ENCODE measurements around the gene NPHS1.
"Not testable (repeated sequence)": the region's sequence is repeated elsewhere in the genome, so short reads cannot be mapped to it uniquely, and the experiment has no call there.

Gene NPHS1

GRCh38 chr19:35805526-35806102 is 46.7 kb downstream of the NPHS1 start:
- in situ Hi-C loops (cut with HindIII; ENCODE audit: low sequenced_read_pairs): no loop called here
- TF ChIP-seq, protein P1, sequence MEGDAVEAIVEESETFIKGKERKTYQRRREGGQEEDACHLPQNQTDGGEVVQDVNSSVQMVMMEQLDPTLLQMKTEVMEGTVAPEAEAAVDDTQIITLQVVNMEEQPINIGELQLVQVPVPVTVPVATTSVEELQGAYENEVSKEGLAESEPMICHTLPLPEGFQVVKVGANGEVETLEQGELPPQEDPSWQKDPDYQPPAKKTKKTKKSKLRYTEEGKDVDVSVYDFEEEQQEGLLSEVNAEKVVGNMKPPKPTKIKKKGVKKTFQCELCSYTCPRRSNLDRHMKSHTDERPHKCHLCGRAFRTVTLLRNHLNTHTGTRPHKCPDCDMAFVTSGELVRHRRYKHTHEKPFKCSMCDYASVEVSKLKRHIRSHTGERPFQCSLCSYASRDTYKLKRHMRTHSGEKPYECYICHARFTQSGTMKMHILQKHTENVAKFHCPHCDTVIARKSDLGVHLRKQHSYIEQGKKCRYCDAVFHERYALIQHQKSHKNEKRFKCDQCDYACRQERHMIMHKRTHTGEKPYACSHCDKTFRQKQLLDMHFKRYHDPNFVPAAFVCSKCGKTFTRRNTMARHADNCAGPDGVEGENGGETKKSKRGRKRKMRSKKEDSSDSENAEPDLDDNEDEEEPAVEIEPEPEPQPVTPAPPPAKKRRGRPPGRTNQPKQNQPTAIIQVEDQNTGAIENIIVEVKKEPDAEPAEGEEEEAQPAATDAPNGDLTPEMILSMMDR (IDR thresholded peaks at IDR 0.05; ENCODE audit: low read depth, low read length): no peak
- DNase-seq (ENCODE audit: low read depth, low spot score): no peak
- H3K4me3 ChIP-seq (ENCODE audit: low read depth, low read length): no peak overlapping the region

DNA sequence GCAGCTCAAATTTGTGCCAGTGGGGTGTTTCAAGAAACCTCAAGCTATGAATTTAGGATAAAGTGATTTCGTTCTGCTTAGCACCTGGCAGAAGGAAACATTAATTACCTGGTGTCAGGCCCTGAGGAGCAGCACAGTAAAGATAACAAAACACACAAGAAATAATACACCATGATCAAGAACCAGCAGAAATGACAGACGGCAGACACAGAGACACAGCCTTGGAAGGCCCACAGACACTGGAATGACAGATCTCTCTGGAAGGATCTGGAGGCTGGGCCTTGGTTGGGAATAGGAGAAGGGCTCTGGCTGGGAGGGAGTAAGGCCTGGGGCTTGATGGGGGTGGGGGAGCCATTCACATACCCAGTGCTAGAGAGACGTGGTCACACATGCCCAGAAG is 50.5 kb downstream of the NPHS1 start:
- TF ChIP-seq, protein P1 (IDR thresholded peaks at IDR 0.05; ENCODE audit: low read depth, low read length): no peak
- no peak for DNase-seq (ENCODE audit: low read depth, low spot score)
- no peak overlapping the region for H3K4me3 ChIP-seq (ENCODE audit: low read depth, low read length)
- in situ Hi-C loops (cut with HindIII; ENCODE audit: low sequenced_read_pairs): no loop called here

DNA sequence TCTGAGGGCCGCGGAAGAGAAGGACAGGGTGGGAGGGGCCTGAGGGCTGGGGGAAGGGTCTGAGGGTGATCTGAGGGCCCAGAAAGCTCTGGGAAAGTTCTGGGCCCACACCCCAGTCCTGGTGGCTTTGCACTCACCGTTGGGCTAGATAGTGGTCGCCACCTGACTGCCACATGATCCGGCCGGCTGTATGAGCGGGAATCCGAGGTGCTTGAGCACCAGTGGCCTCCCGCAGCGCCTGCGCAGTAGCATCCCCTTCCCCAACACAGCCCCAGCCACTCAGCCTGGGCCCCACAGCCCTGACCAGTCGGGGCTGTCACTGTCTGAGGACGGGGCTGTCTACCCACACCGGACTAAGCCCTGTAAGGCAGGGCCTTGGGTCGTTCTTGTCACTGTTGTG is 54.6 kb downstream of the NPHS1 start:
- no peak for DNase-seq (ENCODE audit: low read depth, low spot score)
- in situ Hi-C loops (cut with HindIII; ENCODE audit: low sequenced_read_pairs): no loop called here
- TF ChIP-seq, protein P1 (IDR thresholded peaks at IDR 0.05; ENCODE audit: low read depth, low read length): no peak
- H3K4me3 ChIP-seq (ENCODE audit: low read depth, low read length): no peak overlapping the region

GRCh38 chr19:35796645-35797542 is 55.4 kb downstream of the NPHS1 start:
- H3K4me3 ChIP-seq (ENCODE audit: low read depth, low read length): no peak overlapping the region
- TF ChIP-seq, protein P1 (IDR thresholded peaks at IDR 0.05; ENCODE audit: low read depth, low read length): no peak
- no peak for DNase-seq (ENCODE audit: low read depth, low spot score)
- in situ Hi-C loops (cut with HindIII; ENCODE audit: low sequenced_read_pairs): no loop called here

- H3K4me3 ChIP-seq (ENCODE audit: low read depth, low read length); DNase-seq (ENCODE audit: low read depth, low spot score); in situ Hi-C loops (cut with HindIII; ENCODE audit: low sequenced_read_pairs): not testable (repeated sequence)
Measured at GRCh38 chr19:35795564-35795963, 56.7 kb downstream of the NPHS1 start.

GRCh38 chr19:35793381-35794165 is 58.7 kb downstream of the NPHS1 start:
- no peak overlapping the region for H3K4me3 ChIP-seq (ENCODE audit: low read depth, low read length)
- in situ Hi-C loops (cut with HindIII; ENCODE audit: low sequenced_read_pairs): no loop called here
- TF ChIP-seq, protein P1 (IDR thresholded peaks at IDR 0.05; ENCODE audit: low read depth, low read length): no peak

More at GRCh38 chr19:35793381-35794165, 58.7 kb downstream of the NPHS1 start:
- no peak for DNase-seq (ENCODE audit: low read depth, low spot score)
